Diencephalon (tissue), 1 donor: Measurements from ENCODE around the gene FLNC. TPM values are rescaled to one million over a fixed set of nuclear protein-coding genes. Genes with fewer than 3 reads are reported as not detected.

ENCODE experiments used
- total RNA-seq: library from RNA; depleted of rRNA; stranded (reverse); fragments of >200 nt; gene quantifications from one replicate; pipeline ENCODE4 v1.2.3, GENCODE V29; 2014

Gene FLNC
- total RNA-seq: 20.1 TPM

GRCh38 chr7:128830231-128831177 is at the start of gene FLNC:
TSS of gene FLNC (plus strand) at chr7:128830406. CDS start at chr7:128830638, 232 bp downstream.

GRCh38 chr7:128791121-128791971 is 38.9 kb upstream of the FLNC start, which contains the start of gene CCDC136:
TSS of gene CCDC136 (plus strand) at chr7:128791968. CDS start at chr7:128792412, 444 bp downstream.

GRCh38 chr7:128862571-128863432 is 32.6 kb downstream of the FLNC start, which contains the start of gene ATP6V1F:
TSS of gene ATP6V1F (plus strand) at chr7:128862856. CDS start at chr7:128862905, 49 bp downstream.

Other genes starting within 250 kb of the FLNC start
- gene GARIN1A, start 158.1 kb upstream of the FLNC start, total RNA-seq: 0.92 TPM
- 51.2 TPM for gene CALU, start 91.0 kb upstream of the FLNC start, total RNA-seq
- not detected for gene OPN1SW, start 54.6 kb upstream of the FLNC start, total RNA-seq
- 57.2 TPM for gene CCDC136, start 38.4 kb upstream of the FLNC start, total RNA-seq
- gene ATP6V1F, start 32.5 kb downstream of the FLNC start, total RNA-seq: 90.9 TPM
- 1.2 TPM for gene KCP, start 80.3 kb downstream of the FLNC start, total RNA-seq
- gene IRF5, start 107.5 kb downstream of the FLNC start, total RNA-seq: 3.9 TPM
- 85.8 TPM for gene TNPO3, start 224.7 kb downstream of the FLNC start, total RNA-seq